Astrocyte (in vitro differentiated cells and primary cell): ENCODE results near the gene S100A14.

ENCODE experiments used
- EZH2 ChIP-seq: IDR thresholded peaks from 2 replicates; pipeline ENCODE4 v1.6.1; 2012; ENCODE audit warnings: mild to moderate bottlenecking, low read length, inconsistent platforms; ENCODE audit not compliant: insufficient read depth
- TF ChIP-seq, protein P1 (sequence below): IDR thresholded peaks from 2 replicates; pipeline ENCODE4 v1.5.1; 2011; ENCODE audit warnings: low read depth, mild to moderate bottlenecking, inconsistent platforms, low read length, moderate library complexity; ENCODE audit not compliant: insufficient read depth

DNA sequence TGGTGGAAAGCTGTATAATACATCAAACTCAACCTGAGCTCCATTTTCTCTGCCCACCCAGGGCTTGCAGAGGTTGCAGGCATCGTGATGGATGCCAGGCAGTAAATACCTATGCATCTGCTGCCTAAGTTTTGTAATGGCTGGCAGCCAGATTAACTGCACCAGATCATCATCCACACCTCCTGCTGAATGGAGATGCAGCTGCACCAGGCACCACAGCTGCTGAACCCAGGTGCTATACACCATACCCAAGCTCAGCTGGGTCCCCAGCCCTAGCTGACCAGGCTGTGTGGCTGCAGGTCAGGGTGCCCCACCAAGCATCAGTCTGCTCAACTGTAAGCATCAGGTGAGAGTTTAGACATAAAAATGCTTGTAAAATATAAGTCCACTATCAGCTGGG, 35.6 kb upstream of the S100A14 start:
- TF ChIP-seq, protein P1, sequence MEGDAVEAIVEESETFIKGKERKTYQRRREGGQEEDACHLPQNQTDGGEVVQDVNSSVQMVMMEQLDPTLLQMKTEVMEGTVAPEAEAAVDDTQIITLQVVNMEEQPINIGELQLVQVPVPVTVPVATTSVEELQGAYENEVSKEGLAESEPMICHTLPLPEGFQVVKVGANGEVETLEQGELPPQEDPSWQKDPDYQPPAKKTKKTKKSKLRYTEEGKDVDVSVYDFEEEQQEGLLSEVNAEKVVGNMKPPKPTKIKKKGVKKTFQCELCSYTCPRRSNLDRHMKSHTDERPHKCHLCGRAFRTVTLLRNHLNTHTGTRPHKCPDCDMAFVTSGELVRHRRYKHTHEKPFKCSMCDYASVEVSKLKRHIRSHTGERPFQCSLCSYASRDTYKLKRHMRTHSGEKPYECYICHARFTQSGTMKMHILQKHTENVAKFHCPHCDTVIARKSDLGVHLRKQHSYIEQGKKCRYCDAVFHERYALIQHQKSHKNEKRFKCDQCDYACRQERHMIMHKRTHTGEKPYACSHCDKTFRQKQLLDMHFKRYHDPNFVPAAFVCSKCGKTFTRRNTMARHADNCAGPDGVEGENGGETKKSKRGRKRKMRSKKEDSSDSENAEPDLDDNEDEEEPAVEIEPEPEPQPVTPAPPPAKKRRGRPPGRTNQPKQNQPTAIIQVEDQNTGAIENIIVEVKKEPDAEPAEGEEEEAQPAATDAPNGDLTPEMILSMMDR = no peak
- no peak for TF ChIP-seq EZH2
